ENCODE results near the gene CCP110. TPM values are rescaled to one million over a fixed set of nuclear protein-coding genes. Genes with fewer than 3 reads are reported as not detected.
A peak's percentile ranks its signal among the peaks of the same experiment; 100 is the strongest.

CCP110 gene
- total and polyA plus RNA-seq, 2 of the 13 experiments (the other 11 are each of a cell fraction or from before 2014, with no cell fraction given): 10.0 to 11.1 TPM

DNA sequence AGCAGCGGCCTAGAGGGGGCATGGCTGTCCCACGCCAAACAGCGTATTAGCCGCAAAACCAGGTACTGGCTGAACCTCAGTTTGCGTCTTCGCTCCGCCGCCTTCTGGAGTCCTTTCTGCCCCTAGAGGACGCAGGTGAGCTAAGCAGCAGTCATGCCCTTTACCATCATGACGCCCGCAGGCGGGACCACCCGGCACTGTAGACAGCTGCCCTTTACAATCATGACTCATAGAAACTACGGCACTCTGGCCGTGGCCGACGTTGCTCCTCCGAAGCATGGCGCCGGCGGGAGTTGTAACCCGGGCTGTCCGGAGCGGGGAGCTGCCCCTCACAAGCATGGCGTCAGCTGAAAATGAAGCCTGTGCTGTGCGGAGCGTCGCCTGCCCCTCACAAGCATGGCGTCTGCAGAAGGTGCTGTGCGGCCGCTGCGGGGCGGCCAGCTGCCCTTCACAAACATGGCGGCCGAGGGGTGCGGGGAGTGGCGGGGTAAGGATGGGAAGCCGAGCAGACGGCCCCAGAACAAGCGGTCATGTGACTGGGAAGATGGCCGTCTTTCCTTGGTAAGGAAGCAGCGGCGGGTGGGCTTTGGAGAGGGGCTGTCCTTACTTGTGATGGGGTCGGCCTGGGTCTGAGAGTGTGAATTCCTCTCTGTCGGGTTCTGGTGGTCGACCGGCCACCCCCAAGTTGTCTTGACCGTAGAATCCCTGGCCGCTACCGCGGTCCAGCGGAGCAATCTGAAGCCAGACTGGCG lies 31.6 kb downstream of the CCP110 start, which contains the start of gene VPS35L (continued):
- peak; percentile 67; the same call in 1 of the 2 replicates for TF ChIP-seq MXD1 (CRISPR knock-in tag; IDR thresholded peaks at IDR 0.05)
- TF ChIP-seq ELF3 (CRISPR knock-in tag; IDR thresholded peaks at IDR 0.05): 0 out of 2 replicates have a peak, but pooled peaks have one; percentile 40
- TF ChIP-seq MTF1 (CRISPR knock-in tag; IDR thresholded peaks at IDR 0.05): no peak
- TF ChIP-seq ZNF577 (CRISPR knock-in tag; IDR thresholded peaks at IDR 0.05; ENCODE audit: borderline replicate concordance, low read depth): no peak
- TF ChIP-seq ZFYVE20 (CRISPR knock-in tag; IDR thresholded peaks at IDR 0.05; ENCODE audit: borderline replicate concordance, low read depth): no peak
- TF ChIP-seq, protein P1, sequence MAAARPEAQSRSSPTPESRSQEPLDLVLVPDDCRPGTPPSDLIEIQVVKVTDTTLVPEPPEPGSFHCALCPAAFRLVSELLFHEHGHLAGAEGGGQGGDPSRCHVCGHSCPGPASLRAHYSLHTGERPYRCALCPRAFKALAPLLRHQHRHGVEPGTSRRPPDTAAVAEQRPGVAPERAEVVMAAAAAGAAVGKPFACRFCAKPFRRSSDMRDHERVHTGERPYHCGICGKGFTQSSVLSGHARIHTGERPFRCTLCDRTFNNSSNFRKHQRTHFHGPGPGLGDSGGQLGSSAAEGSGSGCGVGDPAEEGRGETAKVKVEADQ (CRISPR knock-in tag; IDR thresholded peaks at IDR 0.05; ENCODE audit: borderline replicate concordance): peak; percentile 87
- 0 out of 2 replicates have a peak, but pooled peaks have one; percentile 24 for TF ChIP-seq DPF2 (CRISPR knock-in tag; IDR thresholded peaks at IDR 0.05; ENCODE audit: borderline replicate concordance, low read depth)
- TF ChIP-seq ARID5B (CRISPR knock-in tag; IDR thresholded peaks at IDR 0.05): peak; percentile 65
- TF ChIP-seq, protein P2, sequence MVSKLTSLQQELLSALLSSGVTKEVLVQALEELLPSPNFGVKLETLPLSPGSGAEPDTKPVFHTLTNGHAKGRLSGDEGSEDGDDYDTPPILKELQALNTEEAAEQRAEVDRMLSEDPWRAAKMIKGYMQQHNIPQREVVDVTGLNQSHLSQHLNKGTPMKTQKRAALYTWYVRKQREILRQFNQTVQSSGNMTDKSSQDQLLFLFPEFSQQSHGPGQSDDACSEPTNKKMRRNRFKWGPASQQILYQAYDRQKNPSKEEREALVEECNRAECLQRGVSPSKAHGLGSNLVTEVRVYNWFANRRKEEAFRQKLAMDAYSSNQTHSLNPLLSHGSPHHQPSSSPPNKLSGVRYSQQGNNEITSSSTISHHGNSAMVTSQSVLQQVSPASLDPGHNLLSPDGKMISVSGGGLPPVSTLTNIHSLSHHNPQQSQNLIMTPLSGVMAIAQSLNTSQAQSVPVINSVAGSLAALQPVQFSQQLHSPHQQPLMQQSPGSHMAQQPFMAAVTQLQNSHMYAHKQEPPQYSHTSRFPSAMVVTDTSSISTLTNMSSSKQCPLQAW (CRISPR knock-in tag; IDR thresholded peaks at IDR 0.05): peak; percentile 77
- TF ChIP-seq HNRNPLL (IDR thresholded peaks at IDR 0.05; ENCODE audit: low read depth, low read length, poor library complexity, severe bottlenecking): peak; percentile 97
- TF ChIP-seq, protein P3, sequence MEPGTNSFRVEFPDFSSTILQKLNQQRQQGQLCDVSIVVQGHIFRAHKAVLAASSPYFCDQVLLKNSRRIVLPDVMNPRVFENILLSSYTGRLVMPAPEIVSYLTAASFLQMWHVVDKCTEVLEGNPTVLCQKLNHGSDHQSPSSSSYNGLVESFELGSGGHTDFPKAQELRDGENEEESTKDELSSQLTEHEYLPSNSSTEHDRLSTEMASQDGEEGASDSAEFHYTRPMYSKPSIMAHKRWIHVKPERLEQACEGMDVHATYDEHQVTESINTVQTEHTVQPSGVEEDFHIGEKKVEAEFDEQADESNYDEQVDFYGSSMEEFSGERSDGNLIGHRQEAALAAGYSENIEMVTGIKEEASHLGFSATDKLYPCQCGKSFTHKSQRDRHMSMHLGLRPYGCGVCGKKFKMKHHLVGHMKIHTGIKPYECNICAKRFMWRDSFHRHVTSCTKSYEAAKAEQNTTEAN (CRISPR knock-in tag; conservative IDR thresholded peaks at IDR 0.05): peak; percentile 77; the same call in 1 of the 2 replicates
- TF ChIP-seq TAF15 (IDR thresholded peaks at IDR 0.05; ENCODE audit: low read depth, low read length, poor library complexity, severe bottlenecking): peak; percentile 49
- TF ChIP-seq ZNF737 (CRISPR knock-in tag; IDR thresholded peaks at IDR 0.05; ENCODE audit: borderline replicate concordance): no peak
- no peak; the same call in 1 of the 2 replicates for TF ChIP-seq ZNF317 (CRISPR knock-in tag; IDR thresholded peaks at IDR 0.05)
- TF ChIP-seq ZNF382 (CRISPR knock-in tag; IDR thresholded peaks at IDR 0.05; ENCODE audit: borderline replicate concordance): no peak
- no peak for TF ChIP-seq NCOA1 (CRISPR knock-in tag; IDR thresholded peaks at IDR 0.05)
- no peak for TF ChIP-seq SMAD3 (CRISPR knock-in tag; IDR thresholded peaks at IDR 0.05)
- no peak for TF ChIP-seq BRCA1 (CRISPR knock-in tag; IDR thresholded peaks at IDR 0.05)
- TF ChIP-seq MATR3 (CRISPR knock-in tag; IDR thresholded peaks at IDR 0.05): no peak
- TF ChIP-seq GFI1 (CRISPR knock-in tag; IDR thresholded peaks at IDR 0.05; ENCODE audit: borderline replicate concordance): peak; percentile 56; the same call in 1 of the 2 replicates
- TF ChIP-seq ATM (IDR thresholded peaks at IDR 0.05; ENCODE audit: borderline replicate concordance): no peak
